Endothelial cell of umbilical vein (primary cell): ENCODE results near the gene POLR2B. TPM values are rescaled to one million over a fixed set of nuclear protein-coding genes. Genes with fewer than 3 reads are reported as not detected.

ENCODE experiments used
- BruUV-seq: library from RNA; stranded (reverse); fragments of 400-500 nt; replicated peaks from 2 replicates; lab custom pipeline; 2021; lab: Mats Ljungman, UMichigan
- CTCF ChIA-PET: fragments of 300-600, 350-600 bp; sonication (Branson Sonifier 250); formaldehyde crosslinking; loops from one replicate; lab custom pipeline; 2021; ENCODE audit warnings: antibody characterized with exemption, inconsistent platforms; lab: Charles Lee
- POLR2A ChIA-PET: fragments of 300-600, 350-600 bp; sonication (Branson Sonifier 250); formaldehyde crosslinking; loops from one replicate; lab custom pipeline; 2021; ENCODE audit warnings: antibody characterized with exemption, inconsistent platforms; lab: Charles Lee
- DNase-seq: peaks from one replicate; pipeline ENCODE4 v3.0.0-alpha.2; 2011; ENCODE audit warnings: low read depth, low spot score
- FAIRE-seq: peaks from 2 replicates; lab custom pipeline; 2011; peaks lifted over from hg19 to GRCh38; lab: Jason Lieb, UNC
- H2AFZ ChIP-seq: 2 replicates; pipeline ENCODE4 v1.6.0; 2012; ENCODE audit warnings: low read depth, low read length, control low read depth, inconsistent platforms
- H3K27ac ChIP-seq: 2 replicates; pipeline ENCODE4 v1.5.1; 2011; ENCODE audit warnings: low read depth, mild to moderate bottlenecking, control low read depth, low read length, moderate library complexity; ENCODE audit not compliant: insufficient read depth
- H3K27me3 ChIP-seq, 2 experiments: 2 replicates each; pipeline versions ENCODE4 v1.6.0 to v1.6.1; 2011; ENCODE audit warnings: low read length in 2 of 2, mixed read lengths in 1 of 2; ENCODE audit not compliant: control insufficient read depth in 2 of 2, insufficient read depth in 2 of 2
- H3K36me3 ChIP-seq, 2 experiments: 2 replicates in 1 of 2; 3 replicates in 1 of 2; pipeline ENCODE4 v1.5.1; 2011; ENCODE audit warnings: low read length in 2 of 2, mild to moderate bottlenecking in 1 of 2, moderate library complexity in 1 of 2; ENCODE audit not compliant: control insufficient read depth in 2 of 2, insufficient read depth in 2 of 2; ENCODE audit errors: extremely low read depth in 1 of 2
- H3K4me1 ChIP-seq: 3 replicates; pipeline ENCODE4 v1.5.1; 2011; ENCODE audit warnings: mild to moderate bottlenecking, low read length; ENCODE audit not compliant: control insufficient read depth, insufficient read depth; ENCODE audit errors: extremely low read depth
- H3K4me2 ChIP-seq: 2 replicates; pipeline ENCODE4 v1.6.1; 2011; ENCODE audit warnings: low read length, control low read depth, mixed read lengths; ENCODE audit not compliant: insufficient read depth
- H3K4me3 ChIP-seq, 3 experiments: fragments of 200-600 bp in 1 of 3; sonication (generic), shearing (Covaris generic) in 1 of 3; replicated peaks in 1 of 3; 2 replicates each; pipeline ENCODE4 v1.5.1; 2011 to 2016; ENCODE audit warnings: control low read depth in 3 of 3, low read length in 3 of 3, mild to moderate bottlenecking in 2 of 3, inconsistent platforms in 1 of 3, low read depth in 1 of 3, moderate library complexity in 1 of 3; ENCODE audit not compliant: insufficient read depth in 1 of 3
- H3K79me2 ChIP-seq: 2 replicates; pipeline ENCODE4 v1.6.0; 2012; ENCODE audit warnings: low read length, inconsistent platforms; ENCODE audit not compliant: control insufficient read depth, insufficient read depth
- H3K9ac ChIP-seq: replicated peaks from 2 replicates; pipeline ENCODE3; 2011; ENCODE audit warnings: low read length, control low read depth; ENCODE audit not compliant: insufficient read depth; ENCODE audit errors: extremely low read depth
- H3K9me1 ChIP-seq: replicated peaks from 3 replicates; pipeline ENCODE4 v1.6.0; 2011; ENCODE audit warnings: mild to moderate bottlenecking, low read length; ENCODE audit not compliant: control insufficient read depth, insufficient read depth; ENCODE audit errors: extremely low read depth
- H3K9me3 ChIP-seq: replicated peaks from 2 replicates; pipeline ENCODE4 v1.5.1; 2012; ENCODE audit warnings: low read length, inconsistent platforms; ENCODE audit not compliant: control insufficient read depth, insufficient read depth
- H4K20me1 ChIP-seq: replicated peaks from 2 replicates; pipeline ENCODE3; 2011; ENCODE audit warnings: mild to moderate bottlenecking, low read length; ENCODE audit not compliant: control insufficient read depth, insufficient read depth; ENCODE audit errors: extremely low read depth
- EZH2 ChIP-seq: IDR thresholded peaks from 2 replicates; pipeline ENCODE4 v1.6.1; 2012; ENCODE audit warnings: borderline replicate concordance, low read depth, mild to moderate bottlenecking, moderate library complexity, low read length, inconsistent platforms; ENCODE audit not compliant: severe bottlenecking
- FOS ChIP-seq: IDR thresholded peaks from 2 replicates; pipeline ENCODE4 v1.6.1; 2011; ENCODE audit warnings: mild to moderate bottlenecking, low read length, moderate library complexity, borderline replicate concordance; ENCODE audit not compliant: insufficient read depth
- GATA2 ChIP-seq: IDR thresholded peaks from 2 replicates; pipeline ENCODE4 v1.7.0; 2011; ENCODE audit warnings: low read depth, mild to moderate bottlenecking, moderate library complexity, mixed read lengths, low read length; ENCODE audit not compliant: insufficient read length, insufficient read depth
- JUN ChIP-seq: IDR thresholded peaks from 2 replicates; pipeline ENCODE4 v1.6.1; 2011; ENCODE audit warnings: borderline replicate concordance, low read depth; ENCODE audit not compliant: insufficient read length, insufficient read depth
- MYC ChIP-seq: IDR thresholded peaks from one replicate; pipeline ENCODE4 v1.6.1; 2011; ENCODE audit warnings: mild to moderate bottlenecking, low read depth, low read length
- POLR2A ChIP-seq: IDR thresholded peaks from 2 replicates; pipeline ENCODE4 v1.6.1; 2012; ENCODE audit warnings: low read depth, mild to moderate bottlenecking, control low read depth, low read length
- POLR2AphosphoS5 ChIP-seq: IDR thresholded peaks from 2 replicates; pipeline ENCODE4 v1.6.1; 2012; ENCODE audit warnings: low read depth, mild to moderate bottlenecking, control low read depth, low read length, moderate library complexity; ENCODE audit not compliant: insufficient read depth
- dilution Hi-C: fragments of 300-500 bp; cut with MboI; formaldehyde crosslinking; loops from one replicate; pipeline ENCODE4 v1.15.0; 2019; ENCODE audit warnings: low sequenced_read_pairs; ENCODE audit not compliant: extremely low pct_ligation_motif_present
- intact Hi-C: fragments of 100-400 bp; cut with micrococcal nuclease; formaldehyde crosslinking; loops from one replicate; pipeline ENCODE4 v1.10.0; 2022
- polyA plus RNA-seq, 4 experiments: library from polyadenylated mRNA; depleted of rRNA in 3 of 4; stranded (reverse) in 3 of 4; unstranded in 1 of 4; fragments of >200 nt; gene quantifications; 2 replicates each; pipeline versions ENCODE4 v1.2.1 to v1.2.3, GENCODE V29; 2011 to 2012; ENCODE audit warnings: missing spikeins in 1 of 4
- total RNA-seq: library from RNA; stranded (reverse); gene quantifications from 2 replicates; pipeline ENCODE4 v1.2.3, GENCODE V29; 2021
- TF ChIP-seq, protein P1 (sequence below): IDR thresholded peaks from 2 replicates; pipeline ENCODE4 v1.6.1; 2011; ENCODE audit not compliant: insufficient read depth, insufficient read length
- TF ChIP-seq, protein P2 (sequence below), 2 donors: IDR thresholded peaks; 1 replicate in 1 of 2; 2 replicates in 1 of 2; pipeline ENCODE4 v1.5.1; 2011; ENCODE audit warnings: low read length in 2 of 2, mild to moderate bottlenecking in 2 of 2, moderate library complexity in 2 of 2, control low read depth in 1 of 2, inconsistent platforms in 1 of 2, low read depth in 1 of 2; ENCODE audit not compliant: insufficient read depth in 1 of 2; ENCODE audit errors: extremely low read depth in 1 of 2

The POLR2B gene
- total and polyA plus RNA-seq, 2 donors (not counting 3 experiments of a cell fraction or from before 2014, with no cell fraction given), result 75.5 to 148 TPM

DNA sequence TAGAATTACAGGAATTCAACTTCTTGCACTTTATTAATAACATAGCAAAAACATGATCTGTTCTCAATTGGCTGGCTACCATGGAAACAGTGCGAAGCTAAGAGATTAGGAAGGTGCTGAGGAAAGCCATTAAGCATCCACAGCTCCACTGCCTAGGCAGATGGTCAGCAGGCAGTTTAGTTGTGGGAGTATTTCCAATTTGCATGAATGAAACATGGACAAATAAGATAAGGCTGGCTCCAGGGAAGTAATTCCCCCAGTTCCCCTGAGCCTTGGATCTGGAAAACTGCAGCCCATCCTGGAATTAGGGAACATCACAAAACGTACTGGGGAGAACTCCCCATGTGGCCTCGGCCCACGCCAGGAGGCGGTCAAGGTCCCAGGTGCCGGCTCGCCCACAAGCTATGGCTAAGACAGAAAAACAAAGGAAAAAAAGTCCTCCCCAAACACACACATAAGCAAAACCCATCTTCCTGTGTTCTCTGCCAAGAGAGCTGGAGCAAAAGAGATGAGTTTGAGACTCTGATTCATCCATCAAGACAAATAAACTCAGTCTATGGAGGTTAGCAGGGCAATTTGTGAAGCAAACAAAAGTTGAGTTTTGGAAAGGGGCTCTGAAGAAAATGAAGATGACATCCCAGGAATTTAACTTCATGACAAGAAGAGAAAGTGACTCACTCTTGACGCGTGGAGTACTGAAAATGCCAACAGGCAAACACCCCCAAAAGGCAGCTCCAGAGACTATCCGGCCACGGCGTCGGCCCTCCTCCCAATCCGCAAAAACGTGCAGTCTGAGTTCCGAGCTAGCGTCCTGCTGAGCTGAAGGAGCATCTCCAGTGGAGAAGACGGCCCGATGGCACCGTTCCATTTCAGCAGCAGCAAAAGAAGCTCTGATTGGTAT, 86.4 kb downstream of the POLR2B start:
- H3K27me3 ChIP-seq, result no peaks in the 10 kb centered on the region
- H3K27ac ChIP-seq, result peak overlapping the region; percentile 65
- peak overlapping the region; percentile 46 for H3K4me2 ChIP-seq
- no peaks in the 10 kb centered on the region for H3K9me3 ChIP-seq
- BruUV-seq, result no TSS peak
- peak overlapping the region; percentile 28 for H2AFZ ChIP-seq
- H3K4me3 ChIP-seq, result peak overlapping the region in 1 of 3 experiments; percentile 15
- peak; percentile 57 for FAIRE-seq
- DNase-seq, result peak; percentile 87
- peaks cover 0 to 3% of the 10 kb centered on the region in 2 experiments for H3K36me3 ChIP-seq
- peaks cover 62% of the 10 kb centered on the region for H3K79me2 ChIP-seq
- dilution Hi-C loops, result no loop called here
- POLR2A ChIA-PET, result no interaction called here
- TF ChIP-seq EZH2 (no peak), GATA2 (no peak), POLR2A (no peak), JUN (peak; percentile 39), MYC (no peak), POLR2AphosphoS5 (peak; percentile 25), FOS (peak; percentile 61)
- TF ChIP-seq, protein P1, sequence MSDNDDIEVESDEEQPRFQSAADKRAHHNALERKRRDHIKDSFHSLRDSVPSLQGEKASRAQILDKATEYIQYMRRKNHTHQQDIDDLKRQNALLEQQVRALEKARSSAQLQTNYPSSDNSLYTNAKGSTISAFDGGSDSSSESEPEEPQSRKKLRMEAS, result no peak
- TF ChIP-seq, protein P2, sequence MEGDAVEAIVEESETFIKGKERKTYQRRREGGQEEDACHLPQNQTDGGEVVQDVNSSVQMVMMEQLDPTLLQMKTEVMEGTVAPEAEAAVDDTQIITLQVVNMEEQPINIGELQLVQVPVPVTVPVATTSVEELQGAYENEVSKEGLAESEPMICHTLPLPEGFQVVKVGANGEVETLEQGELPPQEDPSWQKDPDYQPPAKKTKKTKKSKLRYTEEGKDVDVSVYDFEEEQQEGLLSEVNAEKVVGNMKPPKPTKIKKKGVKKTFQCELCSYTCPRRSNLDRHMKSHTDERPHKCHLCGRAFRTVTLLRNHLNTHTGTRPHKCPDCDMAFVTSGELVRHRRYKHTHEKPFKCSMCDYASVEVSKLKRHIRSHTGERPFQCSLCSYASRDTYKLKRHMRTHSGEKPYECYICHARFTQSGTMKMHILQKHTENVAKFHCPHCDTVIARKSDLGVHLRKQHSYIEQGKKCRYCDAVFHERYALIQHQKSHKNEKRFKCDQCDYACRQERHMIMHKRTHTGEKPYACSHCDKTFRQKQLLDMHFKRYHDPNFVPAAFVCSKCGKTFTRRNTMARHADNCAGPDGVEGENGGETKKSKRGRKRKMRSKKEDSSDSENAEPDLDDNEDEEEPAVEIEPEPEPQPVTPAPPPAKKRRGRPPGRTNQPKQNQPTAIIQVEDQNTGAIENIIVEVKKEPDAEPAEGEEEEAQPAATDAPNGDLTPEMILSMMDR (IDR thresholded peaks at IDR 0.05; ENCODE audit: extremely low read depth in 1 of 2, insufficient read depth in 1 of 2, low read depth in 1 of 2, low read length in 2 of 2), result no peak
- CTCF ChIA-PET, result interaction anchor here (0.7 to 3.1 kb wide), 11 partner anchors 8 to 98 kb away, joined by 3 to 13 read pairs (median 4); partner anchors contain the start of gene IGFBP7
- no peaks in the 10 kb centered on the region for H3K9me1 ChIP-seq
- peaks cover 33% of the 10 kb centered on the region for H3K4me1 ChIP-seq
- H4K20me1 ChIP-seq, result no peaks in the 10 kb centered on the region
- H3K9ac ChIP-seq, result peak overlapping the region; percentile 46
- intact Hi-C loops, result loop anchor here (1.0 to 2.0 kb wide), 2 partner anchors 16 to 45 kb away; partner anchors contain the start of gene IGFBP7
